ENCODE results near the gene PPP2R3B.

- no peak for TF ChIP-seq CTCF (IDR thresholded peaks at IDR 0.05)
- TF ChIP-seq POLR2A (IDR thresholded peaks at IDR 0.05): no peak
Measured at GRCh38 chrX:363621-364375, 22.9 kb downstream of the PPP2R3B start.
